ENCODE data around the gene IQGAP1. TPM values are rescaled to one million over a fixed set of nuclear protein-coding genes. Genes with fewer than 3 reads are reported as not detected.
A peak's percentile ranks its signal among the peaks of the same experiment; 100 is the strongest.
"Not testable (repeated sequence)": the region's sequence is repeated elsewhere in the genome, so short reads cannot be mapped to it uniquely, and the experiment has no call there.

The IQGAP1 gene
- total RNA-seq, 1 donor from 2014 or later = 486 TPM

- DNase-seq (ENCODE audit: low read depth) = peak; percentile 14
Measured at GRCh38 chr15:90481023-90481422, 93.0 kb downstream of the IQGAP1 start.

- DNase-seq (ENCODE audit: low read depth) = peak; percentile 46
Measured at GRCh38 chr15:90482124-90483011, 94.3 kb downstream of the IQGAP1 start.

GRCh38 chr15:90483012-90483307 is 94.9 kb downstream of the IQGAP1 start:
- DNase-seq (ENCODE audit: low read depth) = no peak

DNA sequence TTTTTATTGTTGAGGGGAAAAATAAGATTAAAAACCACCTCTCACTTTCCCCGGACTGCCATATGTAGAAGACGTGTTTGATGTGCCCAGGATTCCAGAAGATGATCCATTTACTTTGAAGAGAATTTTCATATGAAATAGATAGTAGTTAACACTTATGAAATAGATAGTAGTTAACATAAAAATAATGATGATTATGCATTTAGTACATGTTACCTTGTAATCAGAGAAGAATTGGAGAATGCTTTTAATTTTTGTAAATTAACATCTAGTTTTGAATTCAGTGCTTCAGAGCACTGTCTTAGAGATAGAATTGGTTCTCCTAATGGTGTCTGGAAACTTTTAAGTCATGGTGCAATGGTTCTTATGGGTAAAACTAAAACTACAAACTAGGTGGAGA is 95.6 kb downstream of the IQGAP1 start:
- no peak for DNase-seq (ENCODE audit: low read depth)

GRCh38 chr15:90487186-90487585 is 99.1 kb downstream of the IQGAP1 start:
- no peak for DNase-seq (ENCODE audit: low read depth)

- no peak for DNase-seq (ENCODE audit: low read depth)
Measured at GRCh38 chr15:90489514-90489913, 101.5 kb downstream of the IQGAP1 start.

DNA sequence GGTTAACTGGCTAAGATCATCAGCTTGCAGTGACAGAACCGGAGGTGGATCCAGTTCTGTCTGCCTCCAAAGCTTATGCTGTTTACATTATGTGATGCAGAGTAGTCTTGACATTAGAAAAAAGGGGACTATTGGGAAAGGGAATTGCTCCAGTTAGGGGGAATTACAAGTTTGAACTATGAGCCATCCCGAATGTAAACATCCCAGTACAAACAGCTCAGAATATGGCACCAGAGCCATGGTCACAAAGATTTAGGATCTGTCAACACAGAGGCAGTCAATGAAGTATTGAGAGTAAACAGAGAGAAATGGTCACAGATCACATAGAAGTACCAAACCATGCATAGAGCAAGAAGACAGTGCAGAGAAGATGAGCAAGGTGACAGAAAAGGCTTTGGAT is 101.9 kb downstream of the IQGAP1 start:
- no peak for DNase-seq (ENCODE audit: low read depth)

GRCh38 chr15:90493647-90494046 is 105.6 kb downstream of the IQGAP1 start:
- DNase-seq (ENCODE audit: low read depth) = no peak

- no peak for DNase-seq (ENCODE audit: low read depth)
Measured at GRCh38 chr15:90495067-90495466, 107.0 kb downstream of the IQGAP1 start.

GRCh38 chr15:90496791-90497190 is 108.7 kb downstream of the IQGAP1 start:
- no peak for DNase-seq (ENCODE audit: low read depth)

DNA sequence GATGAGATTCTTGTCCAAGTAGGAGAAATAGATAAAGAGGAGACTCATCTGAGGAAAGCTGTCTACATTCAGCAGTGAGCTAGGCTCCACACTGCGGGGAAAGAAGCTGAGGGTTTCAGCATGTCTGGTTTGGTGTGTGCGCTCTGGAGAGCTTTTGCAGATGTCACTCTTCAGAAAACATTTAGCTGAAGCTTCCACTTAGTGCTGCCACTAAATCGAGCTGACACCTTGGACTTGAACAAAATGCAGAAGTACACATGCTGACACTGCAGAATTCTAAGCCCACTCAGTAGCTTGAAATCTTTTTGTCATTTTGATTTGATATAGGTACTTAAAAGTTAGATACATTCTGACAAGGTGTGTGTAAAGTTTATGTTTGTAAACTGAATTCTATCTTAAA is 109.3 kb downstream of the IQGAP1 start:
- no peak for DNase-seq (ENCODE audit: low read depth)

GRCh38 chr15:90497912-90498311 is 109.9 kb downstream of the IQGAP1 start:
- DNase-seq (ENCODE audit: low read depth) = peak; percentile 44

DNA sequence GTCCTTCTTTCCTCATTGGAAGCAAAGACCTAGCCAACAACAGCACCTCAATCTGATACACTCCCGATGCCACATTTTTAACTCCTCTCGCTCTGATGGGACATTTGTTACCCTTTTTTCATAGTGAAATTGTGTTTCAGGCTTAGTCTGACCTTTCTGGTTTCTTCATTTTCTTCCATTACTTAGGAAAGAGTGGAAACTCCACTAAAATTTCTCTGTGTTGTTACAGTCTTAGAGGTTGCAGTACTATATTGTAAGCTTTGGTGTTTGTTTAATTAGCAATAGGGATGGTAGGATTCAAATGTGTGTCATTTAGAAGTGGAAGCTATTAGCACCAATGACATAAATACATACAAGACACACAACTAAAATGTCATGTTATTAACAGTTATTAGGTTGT is 112.1 kb downstream of the IQGAP1 start:
- no peak for DNase-seq (ENCODE audit: low read depth)

GRCh38 chr15:90501898-90502297 is 113.9 kb downstream of the IQGAP1 start:
- DNase-seq (ENCODE audit: low read depth) = no peak

- not testable (repeated sequence) for DNase-seq (ENCODE audit: low read depth)
Measured at GRCh38 chr15:90510781-90511180, 122.7 kb downstream of the IQGAP1 start.

- not testable (repeated sequence) for DNase-seq (ENCODE audit: low read depth)
Measured at GRCh38 chr15:90511211-90511618, 123.2 kb downstream of the IQGAP1 start.

- DNase-seq (ENCODE audit: low read depth) = no peak
Measured at GRCh38 chr15:90512276-90512675, 124.2 kb downstream of the IQGAP1 start.

DNA sequence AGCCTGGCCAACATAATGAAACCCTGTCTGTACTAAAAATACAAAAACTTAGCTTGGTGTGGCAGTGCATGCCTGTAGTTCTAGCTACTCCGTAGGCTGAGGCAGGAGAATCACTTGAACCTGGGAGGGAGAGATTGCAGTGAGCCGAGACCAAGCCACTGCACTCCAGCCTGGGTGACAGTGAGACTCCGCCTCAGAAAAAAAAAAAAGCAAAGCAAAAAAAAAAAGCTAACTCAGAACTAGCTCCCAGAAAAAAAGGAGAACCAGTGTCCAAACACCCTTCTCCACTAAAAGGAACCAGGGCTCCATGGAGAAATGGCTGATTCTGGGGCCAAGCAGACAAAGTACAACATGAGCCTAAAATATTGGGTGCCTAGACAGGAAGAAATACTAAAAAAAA is 124.9 kb downstream of the IQGAP1 start:
- no peak for DNase-seq (ENCODE audit: low read depth)

GRCh38 chr15:90513448-90513847 is 125.4 kb downstream of the IQGAP1 start:
- no peak for DNase-seq (ENCODE audit: low read depth)

- DNase-seq (ENCODE audit: low read depth) = not testable (repeated sequence)
Measured at GRCh38 chr15:90513893-90514292, 125.9 kb downstream of the IQGAP1 start.

GRCh38 chr15:90519688-90520087 is 131.6 kb downstream of the IQGAP1 start:
- DNase-seq (ENCODE audit: low read depth) = no peak

DNA sequence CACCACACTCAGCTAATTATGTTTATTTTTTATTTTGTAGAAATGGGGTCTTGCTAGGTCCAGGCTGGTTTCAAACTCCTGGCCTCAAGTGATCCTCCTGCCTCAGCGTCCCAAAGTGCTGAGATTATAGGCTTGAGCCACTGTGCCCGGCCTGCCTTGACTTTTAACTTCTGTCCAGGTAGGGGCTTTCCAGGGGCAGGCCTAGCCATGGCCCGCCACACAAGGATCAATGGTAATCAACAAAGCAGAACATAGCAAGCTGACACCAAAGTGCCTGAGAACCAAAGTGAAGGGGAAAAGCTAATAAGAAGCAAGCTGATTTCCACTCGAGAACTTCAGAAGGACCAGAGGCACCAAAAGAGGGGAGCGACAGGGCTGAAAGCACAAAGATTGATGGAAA is 132.3 kb downstream of the IQGAP1 start:
- no peak for DNase-seq (ENCODE audit: low read depth)

GRCh38 chr15:90523373-90523772 is 135.3 kb downstream of the IQGAP1 start:
- no peak for DNase-seq (ENCODE audit: low read depth)

Measured in renal cortical epithelial cell (primary cell).